Endometrial microvascular endothelial cells (primary cell): ENCODE measurements around the gene HMGN1. TPM values are rescaled to one million over a fixed set of nuclear protein-coding genes. Genes with fewer than 3 reads are reported as not detected.

ENCODE experiments used
- in situ Hi-C: cut with HindIII; loops from 2 replicates; pipeline ENCODE4 v1.10.0; 2017; ENCODE audit warnings: low sequenced_read_pairs, low pct_unique_long_range_greater_than_20kb; ENCODE audit errors: inconsistent ontology term
- total RNA-seq: library from RNA; depleted of rRNA; stranded (reverse); fragments of >200 nt; gene quantifications from one replicate; pipeline ENCODE4 v1.2.3, GENCODE V29; 2015; ENCODE audit errors: inconsistent ontology term

HMGN1 gene
- total RNA-seq, 1 donor from 2014 or later = 214 TPM

DNA sequence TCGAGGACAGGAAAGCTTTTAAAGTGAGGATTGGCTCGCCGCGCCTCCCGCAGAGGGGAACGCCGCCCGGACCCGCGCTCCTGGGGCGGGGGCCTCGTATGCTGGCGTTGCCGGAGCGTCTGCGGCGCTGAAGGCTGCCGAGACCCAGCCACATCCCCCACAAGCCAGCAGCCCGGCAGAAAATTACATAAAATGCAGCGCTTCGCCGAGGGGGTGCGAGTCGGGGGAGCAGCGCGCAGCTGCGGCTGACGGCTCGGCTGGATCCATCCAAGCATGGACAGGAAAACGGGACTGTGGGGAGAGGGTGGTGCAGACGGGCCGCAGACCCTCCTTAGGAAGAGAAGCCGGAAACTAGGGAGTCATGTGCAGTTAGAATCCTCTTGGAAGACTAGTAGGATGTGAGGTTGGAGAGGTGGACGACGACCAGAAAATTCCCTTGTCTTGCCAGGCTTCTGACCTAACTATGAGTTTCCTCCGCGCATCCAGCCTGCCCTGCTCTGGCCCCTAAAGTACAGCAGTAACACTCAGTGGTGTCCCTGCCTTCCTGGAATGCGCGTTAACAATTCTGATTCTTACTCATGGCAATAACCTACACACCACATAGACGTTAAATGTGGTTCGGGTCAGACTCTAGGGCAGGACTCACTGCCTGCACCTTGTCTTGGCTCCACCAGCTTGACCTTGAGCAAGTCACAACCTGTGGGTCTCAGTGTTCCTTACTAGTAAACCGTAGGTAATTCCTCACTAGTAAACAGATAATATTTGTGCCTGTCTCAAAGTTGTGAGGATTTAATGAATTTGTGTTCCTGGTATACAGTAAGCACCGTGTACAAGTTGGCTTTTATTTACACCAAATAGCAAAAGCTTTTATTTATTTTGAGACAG, 34.5 kb downstream of the HMGN1 start:
- in situ Hi-C loops = no loop called here

DNA sequence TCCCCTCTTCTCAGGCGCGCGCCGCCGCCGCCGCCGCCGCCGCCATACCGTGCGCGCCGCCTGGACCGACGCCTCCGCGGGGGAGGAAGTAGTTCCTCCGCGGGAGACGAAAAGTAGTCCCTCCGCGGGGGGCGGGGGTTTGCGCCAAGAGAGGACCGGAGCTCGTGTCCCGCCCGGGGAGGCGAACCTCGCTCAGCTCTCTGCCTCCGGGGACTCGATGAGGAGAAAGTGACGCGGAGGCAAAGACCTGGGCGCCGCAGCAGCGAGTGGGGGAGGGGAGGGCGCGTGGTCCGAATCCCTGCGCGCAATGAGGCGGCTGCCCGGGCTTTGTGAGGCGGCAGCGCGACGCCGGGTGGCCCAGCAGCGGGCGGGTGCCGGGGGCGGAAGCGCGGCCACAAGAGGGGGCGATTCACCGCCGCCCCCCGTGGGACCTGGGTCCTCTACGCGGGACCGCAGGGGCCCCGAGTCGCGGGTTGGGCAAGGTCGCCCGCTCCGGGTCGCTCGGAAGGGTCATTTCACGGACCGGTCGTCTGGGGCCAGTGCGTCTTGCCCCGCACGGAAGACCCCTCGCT, 35.2 kb downstream of the HMGN1 start, which contains the start of gene BRWD1:
BRWD1 (minus strand) TSS at position 62 of the 572 bp plus-strand sequence. CDS start 141 bp downstream, outside the sequence.
- in situ Hi-C loops = no loop called here

DNA sequence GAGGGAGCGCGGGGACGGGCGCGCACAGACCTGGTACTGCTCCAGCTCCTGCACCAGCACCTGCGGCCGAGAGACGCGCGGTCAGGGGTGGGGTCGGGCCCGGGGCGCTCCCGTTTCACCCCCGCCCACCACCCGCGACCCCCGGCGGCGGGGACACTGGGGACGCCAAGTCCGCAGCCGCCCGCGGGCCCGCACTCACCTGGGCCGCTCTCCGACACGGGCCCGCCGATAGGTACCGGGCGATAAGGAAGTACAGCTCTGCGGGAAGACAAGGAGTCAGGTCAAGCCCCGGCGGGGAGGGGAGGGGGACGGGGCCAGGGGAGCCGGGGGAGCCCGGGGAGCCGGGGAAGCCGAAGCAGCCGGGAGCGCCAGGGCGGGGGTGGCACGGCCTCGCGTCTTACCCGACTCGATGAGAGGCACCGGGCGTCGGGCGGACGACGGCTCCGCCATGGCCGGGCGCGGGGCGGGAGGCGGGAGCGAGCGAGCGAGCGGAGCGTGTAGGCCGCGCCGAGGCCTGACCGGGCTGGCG, 35.8 kb downstream of the HMGN1 start:
- in situ Hi-C loops = no loop called here

DNA sequence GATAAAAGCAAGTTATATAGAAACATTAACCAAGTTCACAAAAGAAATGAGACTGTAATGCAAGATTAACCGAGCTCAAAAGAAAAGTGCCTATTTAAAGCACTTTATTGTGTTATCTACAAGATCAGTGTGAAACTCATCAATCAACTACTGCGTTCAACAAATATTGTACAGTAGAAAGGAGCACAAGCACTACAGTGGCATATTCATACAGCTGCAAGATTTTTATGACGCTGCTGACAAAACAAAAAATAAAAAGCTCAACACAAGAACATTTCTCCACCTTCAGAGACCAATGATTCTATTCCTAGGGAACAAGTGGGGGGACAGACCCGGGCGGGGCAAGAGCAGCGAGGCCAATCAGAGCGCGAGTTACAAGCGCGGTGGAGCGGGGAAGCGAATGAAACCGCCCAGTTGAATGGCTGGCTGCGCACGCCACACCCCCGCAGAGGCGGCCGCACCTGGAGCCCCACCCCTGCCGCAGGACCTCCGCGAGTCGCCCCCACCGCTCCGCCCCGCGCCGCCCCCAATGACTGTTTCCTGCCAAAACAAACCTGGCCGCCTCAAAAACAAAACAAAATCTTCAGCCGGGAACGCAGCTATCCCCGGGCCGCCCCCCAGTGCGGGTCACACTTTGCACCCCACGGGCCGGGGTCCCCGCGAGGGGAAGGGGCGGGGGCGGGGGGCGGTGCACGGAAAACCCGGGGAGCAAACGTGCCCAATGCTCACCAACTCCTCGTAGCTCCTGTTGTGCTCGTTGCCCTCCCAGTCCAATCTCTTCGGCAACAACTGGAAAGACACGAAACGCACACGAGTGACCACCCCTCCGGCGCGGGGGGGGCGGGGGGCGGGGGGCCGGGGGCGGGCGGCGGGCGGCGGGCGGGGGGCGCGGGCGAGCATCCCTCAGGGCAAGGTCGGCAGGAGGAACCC, 36.5 kb downstream of the HMGN1 start:
- in situ Hi-C loops = no loop called here

GRCh38 chr21:39311164-39311563, 37.7 kb downstream of the HMGN1 start:
- in situ Hi-C loops = no loop called here

DNA sequence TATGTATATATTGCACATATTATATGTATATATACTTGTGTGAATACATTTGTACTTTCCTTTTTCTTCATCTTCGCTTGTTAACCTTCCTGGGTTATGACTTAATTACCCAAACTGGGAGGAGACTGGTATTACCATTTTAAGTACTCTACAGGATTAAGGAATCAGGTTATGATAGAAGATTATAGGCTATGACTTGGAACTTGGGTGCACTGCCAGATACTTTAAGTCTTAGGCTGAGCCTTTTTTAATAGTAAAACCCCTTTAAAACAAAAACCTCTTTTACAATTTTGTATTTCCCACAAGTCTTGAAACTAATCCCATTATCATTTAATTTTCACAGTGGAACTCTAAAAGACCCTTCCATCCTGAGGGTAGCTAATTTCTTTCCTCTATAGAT, 41.4 kb downstream of the HMGN1 start:
- in situ Hi-C loops = no loop called here

- in situ Hi-C loops = no loop called here
These were observed 48.3 kb downstream of the HMGN1 start for GRCh38 chr21:39300587-39300986.

DNA sequence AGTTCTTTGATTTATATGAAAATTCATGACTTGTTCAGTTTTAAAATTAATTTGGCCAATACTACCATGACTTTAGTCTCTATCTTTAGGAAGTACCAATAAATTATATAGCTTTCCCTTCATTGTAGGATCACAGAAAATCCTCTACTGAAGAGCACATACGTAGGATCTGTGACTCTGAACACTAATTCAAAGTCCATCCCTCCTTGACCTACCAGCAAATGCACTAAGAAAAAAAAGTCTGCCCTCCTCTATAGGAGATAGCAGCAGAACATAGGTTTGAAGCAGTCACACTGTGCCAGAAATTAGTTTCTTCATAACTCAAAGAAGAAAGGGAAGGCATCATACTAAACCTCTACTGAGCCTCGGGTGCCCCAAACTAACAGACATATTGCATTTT, 52.0 kb downstream of the HMGN1 start:
- in situ Hi-C loops = no loop called here

Other genes with a start within 250 kb of the HMGN1 start
- 99.0 TPM for gene PSMG1, start 165.6 kb downstream of the HMGN1 start, total RNA-seq
- gene BRWD1, start 35.5 kb downstream of the HMGN1 start, total RNA-seq = 9.5 TPM
- not detected for gene LCA5L, start 96.7 kb upstream of the HMGN1 start, total RNA-seq
- not detected for gene SH3BGR, start 102.9 kb upstream of the HMGN1 start, total RNA-seq